HG03457 (cell line): ENCODE data around the gene DCAF6.
A peak's percentile ranks its signal among the peaks of the same experiment; 100 is the strongest.
"Not testable (repeated sequence)": the region's sequence is repeated elsewhere in the genome, so short reads cannot be mapped to it uniquely, and the experiment has no call there.

Source experiments
- ATAC-seq: cut with Tn5 transposase; IDR thresholded peaks from one replicate; pipeline ENCODE4 v1.9.1; 2021; ENCODE audit warnings: moderate number of reproducible peaks; ENCODE audit not compliant: unreplicated experiment

Gene DCAF6, protein sequence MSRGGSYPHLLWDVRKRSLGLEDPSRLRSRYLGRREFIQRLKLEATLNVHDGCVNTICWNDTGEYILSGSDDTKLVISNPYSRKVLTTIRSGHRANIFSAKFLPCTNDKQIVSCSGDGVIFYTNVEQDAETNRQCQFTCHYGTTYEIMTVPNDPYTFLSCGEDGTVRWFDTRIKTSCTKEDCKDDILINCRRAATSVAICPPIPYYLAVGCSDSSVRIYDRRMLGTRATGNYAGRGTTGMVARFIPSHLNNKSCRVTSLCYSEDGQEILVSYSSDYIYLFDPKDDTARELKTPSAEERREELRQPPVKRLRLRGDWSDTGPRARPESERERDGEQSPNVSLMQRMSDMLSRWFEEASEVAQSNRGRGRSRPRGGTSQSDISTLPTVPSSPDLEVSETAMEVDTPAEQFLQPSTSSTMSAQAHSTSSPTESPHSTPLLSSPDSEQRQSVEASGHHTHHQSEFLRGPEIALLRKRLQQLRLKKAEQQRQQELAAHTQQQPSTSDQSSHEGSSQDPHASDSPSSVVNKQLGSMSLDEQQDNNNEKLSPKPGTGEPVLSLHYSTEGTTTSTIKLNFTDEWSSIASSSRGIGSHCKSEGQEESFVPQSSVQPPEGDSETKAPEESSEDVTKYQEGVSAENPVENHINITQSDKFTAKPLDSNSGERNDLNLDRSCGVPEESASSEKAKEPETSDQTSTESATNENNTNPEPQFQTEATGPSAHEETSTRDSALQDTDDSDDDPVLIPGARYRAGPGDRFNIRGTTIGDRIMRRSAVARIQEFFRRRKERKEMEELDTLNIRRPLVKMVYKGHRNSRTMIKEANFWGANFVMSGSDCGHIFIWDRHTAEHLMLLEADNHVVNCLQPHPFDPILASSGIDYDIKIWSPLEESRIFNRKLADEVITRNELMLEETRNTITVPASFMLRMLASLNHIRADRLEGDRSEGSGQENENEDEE

DNA sequence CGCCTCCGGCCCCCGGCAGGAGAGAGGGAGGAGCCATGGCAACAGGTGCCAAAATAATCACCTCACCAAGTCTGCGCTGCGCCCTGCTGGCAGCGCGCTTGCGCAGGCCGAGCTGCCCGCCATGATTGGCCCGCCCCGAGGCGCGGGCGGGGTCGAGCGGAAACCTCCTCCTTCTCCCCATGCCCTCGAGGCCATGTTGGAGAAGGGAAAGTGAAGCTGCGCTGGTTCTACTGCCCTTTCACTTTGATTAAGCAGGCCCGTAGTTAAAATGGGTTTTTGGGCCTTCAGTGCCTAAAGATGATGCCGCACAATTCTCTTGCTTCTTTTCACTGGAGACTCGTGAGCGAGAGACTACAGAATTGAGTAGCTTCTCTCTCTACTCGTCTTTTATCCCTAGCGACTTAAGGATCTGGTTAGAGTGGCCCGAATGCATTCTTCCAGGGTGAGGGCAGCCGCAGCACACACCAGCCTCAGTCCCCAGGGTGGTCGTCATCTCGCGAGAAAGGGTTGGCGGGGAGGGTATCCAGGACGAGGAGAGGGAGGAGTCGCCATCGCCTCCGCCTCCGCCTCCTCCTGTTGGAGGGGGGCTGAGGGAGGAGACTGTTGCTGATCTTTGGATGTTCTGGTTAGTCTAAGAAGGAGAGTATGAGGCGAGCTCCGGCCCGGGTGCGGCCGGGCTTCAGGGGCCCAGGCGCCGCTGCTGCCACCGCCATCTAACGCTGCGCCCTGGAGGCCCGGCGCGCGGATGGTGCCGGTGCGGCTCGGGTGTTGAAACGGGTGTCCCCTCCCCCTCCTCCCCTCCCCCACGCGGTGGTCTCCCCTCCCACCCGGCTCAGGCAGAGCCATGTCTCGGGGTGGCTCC, at the start of gene DCAF6:
Gene DCAF6 (plus strand): TSS at position 616 of the 862 bp plus-strand sequence. CDS start 229 bp downstream, at position 845.
- ATAC-seq = peak; percentile 71

DNA sequence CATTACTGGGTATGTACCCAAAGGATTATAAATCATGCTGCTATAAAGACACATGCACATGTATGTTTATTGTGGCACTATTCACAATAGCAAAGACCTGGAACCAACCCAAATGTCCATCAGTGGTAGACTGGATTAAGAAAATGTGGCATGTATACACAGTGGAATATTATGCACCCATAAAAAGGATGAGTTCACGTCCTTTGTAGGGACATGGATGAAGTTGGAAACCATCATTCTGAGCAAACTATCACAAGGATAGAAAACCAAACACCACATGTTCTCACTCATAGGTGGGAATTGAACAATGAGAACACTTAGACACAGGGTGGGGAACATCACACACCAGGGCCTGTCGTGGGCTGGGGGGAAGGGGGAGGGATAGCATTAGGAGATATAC, 49.3 kb upstream of the DCAF6 start:
- not testable (repeated sequence) for ATAC-seq

DNA sequence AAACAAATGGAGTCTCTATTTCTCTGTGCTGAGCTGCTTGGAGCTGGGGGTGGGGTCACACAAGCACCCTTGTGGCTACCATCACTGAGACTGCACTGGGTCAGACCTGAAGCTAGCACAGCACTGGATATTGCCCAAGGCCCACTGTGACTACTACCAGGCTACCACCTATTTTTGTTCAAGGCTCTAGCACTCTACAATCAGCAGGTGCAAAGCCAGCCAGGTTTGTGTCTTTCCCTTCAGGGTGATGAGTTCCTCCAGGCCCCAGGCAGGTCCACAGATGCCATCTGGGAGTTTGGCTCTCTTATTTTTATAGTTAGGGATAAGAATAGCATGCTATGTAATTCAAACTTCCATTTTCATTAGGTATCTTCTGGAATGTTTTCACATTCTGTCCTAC, 46.1 kb upstream of the DCAF6 start:
- ATAC-seq = no peak

DNA sequence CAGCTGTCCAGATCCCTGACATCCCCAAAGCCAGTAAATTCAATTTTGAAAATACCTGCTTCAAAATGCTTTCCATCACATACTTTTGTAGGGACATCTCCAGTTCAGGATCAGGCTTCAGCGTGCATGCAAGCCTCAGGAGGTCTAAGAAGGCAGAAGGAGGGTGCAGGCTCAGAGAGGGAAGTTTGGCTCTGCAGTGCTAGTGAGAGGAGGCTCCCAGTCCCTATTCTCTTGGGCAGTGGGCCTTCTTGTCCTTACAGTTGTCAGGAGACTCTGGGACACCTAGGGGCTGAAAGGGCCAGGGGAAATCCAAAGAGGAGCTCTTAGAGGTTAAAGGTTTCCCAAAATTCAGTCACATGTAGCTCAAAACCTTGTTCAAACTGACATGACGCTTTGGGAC, 42.7 kb upstream of the DCAF6 start:
- ATAC-seq = no peak

DNA sequence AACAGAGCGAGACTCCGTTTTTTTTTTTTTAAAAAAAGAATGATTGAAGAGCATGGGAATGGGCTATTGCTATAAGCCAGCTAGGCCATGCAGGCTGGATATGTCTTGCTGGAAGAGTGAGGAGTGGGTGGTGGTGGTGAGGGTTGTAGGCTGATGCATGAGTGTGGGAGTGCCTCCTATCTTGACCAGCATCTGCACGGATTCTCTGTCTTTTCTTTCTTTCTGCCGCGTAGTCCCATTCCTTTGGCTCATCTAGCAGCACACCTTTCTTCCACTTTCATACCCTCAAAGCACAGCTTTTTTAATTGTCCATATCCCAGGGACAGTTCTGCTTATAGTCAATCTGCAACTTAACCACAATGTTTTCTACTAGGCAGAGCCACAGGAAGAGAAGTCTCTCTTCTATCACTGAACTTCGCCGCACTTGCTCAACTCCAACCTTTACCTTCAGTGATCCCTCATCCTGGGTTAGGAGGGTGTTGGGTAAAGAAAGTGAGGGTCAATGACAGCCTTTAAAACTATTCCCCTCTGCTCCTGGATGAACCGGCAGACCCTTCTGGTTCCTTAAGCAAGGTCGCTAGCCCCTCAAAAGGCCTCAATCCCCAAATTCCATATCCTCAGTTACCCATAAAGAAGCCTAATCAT, 37.8 kb upstream of the DCAF6 start:
- no peak for ATAC-seq

DNA sequence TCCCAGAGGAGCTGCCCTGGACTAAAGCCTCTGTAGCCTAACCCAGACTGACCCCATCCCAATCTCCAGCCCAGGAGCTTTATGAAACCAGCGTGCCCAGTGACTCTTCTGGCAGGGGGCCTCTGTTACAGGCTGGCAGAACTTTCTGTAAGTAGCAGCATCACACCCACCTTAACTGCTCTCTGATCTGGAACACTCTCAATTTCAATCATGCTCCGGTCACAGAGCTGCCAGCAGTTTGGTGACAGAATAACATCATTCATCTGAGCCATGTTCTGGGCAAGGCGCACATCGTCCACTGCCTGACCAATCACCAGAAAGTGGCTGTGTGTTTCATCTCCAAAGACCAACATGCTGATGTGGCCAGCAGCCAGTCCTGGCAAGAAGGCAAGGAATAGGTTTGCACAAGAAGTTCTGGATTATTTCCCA, 37.2 kb upstream of the DCAF6 start:
- peak; percentile 91 for ATAC-seq

DNA sequence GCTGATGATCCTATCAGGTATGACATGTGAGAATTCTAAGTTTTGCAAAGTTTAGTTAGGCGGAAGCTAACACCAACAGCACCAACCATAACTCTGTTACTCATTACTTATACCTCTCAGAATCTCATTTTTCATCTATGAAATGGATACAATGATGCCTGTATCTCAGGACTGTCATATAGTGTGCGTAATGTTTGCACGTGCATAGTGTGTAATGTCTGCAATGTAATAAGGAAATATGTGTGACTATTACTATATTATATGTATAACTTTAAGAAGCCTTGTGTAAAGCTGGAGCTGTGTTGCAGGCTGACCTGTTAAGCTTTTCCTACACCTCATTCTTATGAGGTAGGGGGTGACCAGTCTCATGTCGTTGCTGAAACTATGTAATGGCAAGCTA, 35.6 kb upstream of the DCAF6 start:
- ATAC-seq = no peak

DNA sequence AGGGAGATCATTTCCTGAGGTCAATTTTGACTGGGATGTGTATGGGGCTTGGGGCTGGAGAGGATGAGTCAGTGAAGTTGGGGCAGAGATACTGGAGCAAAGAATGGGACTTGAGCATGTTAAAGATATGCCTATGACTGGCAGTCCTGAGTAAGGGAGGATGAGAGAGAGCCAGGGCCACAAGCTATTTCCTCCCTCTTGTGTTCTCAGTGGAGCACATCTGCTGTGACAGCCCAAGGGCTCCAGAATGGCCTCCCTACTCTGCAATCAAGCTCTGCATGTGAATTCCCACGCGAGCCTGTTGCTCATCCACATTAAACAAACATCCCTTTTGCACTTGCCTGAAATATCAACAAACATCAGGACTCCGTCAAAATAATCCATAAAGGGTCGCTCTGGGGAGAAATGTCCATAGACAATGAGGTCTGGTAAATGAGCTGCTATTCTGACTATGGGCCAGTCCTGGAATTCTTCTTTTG, 31.8 kb upstream of the DCAF6 start:
- ATAC-seq = no peak

DNA sequence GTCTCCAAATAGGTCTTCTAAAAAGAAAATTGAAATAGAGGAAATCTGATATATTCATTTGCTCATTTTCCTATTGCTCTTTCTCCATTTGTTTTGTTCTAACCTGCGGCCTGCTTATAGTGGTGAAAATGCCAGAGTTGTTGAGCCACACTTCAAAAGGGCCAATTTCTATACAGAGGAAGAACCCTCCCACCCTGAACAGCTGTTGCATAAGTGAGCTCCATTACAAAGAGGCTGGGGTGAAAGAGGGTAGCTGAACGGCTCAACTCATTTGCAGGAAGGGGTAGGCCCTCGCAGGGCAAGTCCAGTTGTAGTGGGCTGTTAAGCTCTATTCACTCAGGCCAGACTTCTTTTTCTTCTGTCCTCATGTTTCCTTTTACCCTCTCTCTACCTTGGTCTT, 31.3 kb upstream of the DCAF6 start:
- ATAC-seq = no peak

DNA sequence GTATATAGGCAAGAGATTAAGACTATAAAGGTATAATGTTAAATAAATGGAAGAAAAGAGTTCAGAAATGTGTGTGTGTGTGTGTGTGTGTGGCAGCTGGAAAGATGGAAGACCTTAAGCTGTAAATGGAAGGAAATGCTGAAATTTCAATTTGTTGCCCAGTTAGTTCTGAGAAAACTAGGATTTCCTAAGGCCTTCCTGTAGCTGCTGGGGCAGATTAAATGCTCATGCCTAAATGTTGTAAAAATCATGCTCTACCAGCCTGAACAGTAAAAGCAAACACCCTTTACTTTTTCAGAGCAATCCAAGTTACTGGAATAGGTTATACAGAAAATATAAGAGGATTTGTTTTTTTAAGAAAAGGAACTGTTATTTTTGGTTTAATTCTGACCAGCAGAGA, 30.8 kb upstream of the DCAF6 start:
- ATAC-seq = no peak

DNA sequence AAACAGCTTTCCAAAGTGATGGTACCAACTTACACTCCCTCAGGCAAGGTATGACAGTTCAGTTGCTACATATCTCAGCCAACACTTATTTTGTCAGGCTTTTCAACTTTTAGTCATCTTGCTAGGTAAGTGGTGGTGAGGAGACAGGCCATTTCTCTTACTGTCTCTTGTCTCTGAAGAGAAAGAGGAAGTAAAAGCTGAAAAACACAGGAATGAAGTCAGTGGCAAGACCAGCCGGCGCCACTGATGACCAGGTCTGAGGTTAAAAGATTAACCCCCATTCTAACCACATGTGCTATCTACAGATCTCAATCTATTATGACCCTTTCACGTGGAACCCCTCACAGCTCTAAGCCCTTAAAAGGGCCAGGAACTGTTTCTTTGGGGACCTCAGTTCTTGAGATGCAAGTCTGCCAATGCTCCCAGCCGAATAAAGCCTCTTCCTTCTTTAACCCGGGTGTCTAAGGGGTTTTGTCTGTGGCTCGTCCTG, 26.7 kb upstream of the DCAF6 start:
- no peak for ATAC-seq

DNA sequence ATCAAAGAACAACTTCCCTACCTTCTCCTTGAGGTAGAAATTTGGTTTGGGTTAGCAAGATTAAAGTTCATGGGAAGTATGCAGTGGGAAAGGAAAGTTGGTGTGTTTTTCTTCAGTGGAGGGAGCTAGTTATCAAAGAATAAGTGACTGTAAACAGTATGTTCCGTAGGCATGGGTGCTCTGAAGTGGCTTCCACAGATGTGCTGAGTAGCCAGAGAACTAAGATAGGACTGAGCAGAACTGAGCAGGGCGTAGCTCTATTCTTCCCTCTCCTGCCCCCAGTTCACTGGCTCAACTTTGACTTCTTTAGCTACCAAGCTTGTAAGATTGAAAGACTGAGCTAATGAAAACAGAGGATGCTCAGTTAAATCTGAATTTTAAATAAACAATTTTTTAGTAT, 26.0 kb upstream of the DCAF6 start:
- no peak for ATAC-seq

DNA sequence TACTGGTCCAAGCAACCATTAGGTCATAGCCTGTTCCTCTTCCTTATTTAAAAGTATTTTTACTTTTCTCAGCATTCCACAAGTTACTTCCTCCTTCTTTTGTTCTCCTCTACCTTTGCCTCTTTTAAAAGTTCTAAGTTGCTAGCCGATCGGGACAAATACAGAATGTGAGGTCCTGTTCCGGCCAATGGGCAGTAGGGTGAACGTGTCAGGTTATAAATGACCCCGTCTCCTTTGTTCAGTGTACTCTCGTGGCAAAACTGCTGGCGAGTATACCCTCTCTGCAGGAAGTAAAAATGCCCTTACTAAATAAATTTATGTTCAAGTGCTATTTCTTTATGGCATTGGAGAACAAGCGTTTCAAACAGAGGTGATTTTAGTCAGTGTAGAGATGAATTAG, 25.1 kb upstream of the DCAF6 start:
- no peak for ATAC-seq

DNA sequence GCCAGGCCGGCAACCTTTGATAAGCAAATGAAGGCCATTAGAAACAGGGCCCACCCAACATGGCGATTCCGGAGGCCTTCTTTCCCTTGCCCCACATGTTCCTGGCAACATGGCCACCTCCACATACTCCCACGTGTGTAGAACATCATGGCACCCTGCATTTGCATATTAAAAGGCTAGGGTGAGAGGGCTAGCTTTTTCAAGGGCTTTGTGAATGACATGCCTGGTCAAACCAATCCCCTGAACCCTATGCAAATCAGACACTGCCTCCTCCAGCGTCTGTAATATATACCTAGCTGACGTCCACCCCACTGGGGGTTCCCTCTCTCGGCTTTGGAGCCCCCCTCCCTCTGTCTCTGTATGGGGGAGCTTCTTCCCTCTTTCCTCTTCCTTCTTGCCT, 24.2 kb upstream of the DCAF6 start:
- ATAC-seq = no peak

DNA sequence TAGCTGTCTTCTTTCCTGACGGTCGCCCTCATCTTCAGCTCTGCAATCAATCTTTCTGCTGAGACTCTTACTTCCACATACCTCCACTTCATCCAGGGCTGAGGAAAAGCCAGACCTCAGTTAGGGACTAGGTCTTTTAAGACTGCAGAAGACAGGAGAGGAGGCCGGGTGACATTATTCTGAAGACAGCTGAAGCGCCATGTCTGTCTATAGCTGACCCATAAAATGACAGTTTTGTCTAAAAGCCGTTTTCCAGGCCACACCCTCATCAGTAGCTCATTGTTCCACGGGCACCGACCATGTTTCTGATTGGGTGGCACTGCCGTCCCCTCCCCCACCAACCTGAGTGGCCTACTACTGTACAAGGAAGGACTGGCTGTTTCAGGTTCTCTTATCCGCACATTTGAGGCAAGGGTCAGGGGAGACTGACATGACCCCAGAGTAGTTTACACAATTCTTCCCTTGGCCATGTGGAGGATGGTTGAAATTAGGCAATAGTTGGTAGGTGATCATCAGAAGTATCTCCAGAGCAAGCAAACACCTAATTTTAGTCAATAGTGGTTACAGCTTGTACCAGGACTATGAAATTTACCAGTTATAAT, 22.5 kb upstream of the DCAF6 start, which contains the start of gene ADCY10:
Gene ADCY10 (minus strand): TSS at position 240 of the 602 bp plus-strand sequence. CDS start 8,994 bp downstream, outside the sequence.
- no peak for ATAC-seq

DNA sequence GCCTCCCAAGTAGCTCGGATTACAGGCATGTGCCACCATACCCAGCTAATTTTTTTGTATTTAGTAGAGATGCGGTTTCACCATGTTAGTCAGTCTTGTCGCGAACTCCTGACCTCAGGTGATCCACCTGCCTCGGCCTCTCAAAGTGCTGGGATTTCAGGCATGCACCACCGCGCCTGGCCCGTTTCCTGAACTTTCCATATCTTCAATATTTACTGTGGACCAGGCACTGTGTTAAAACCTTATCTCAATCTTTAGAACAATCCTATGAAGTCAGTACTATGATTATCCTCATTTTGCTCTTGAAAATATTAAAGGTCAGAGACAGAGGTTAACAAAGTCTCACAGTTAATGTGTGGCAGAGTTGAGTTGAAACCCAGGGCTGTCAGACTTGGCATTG, 20.9 kb upstream of the DCAF6 start:
- ATAC-seq = no peak

DNA sequence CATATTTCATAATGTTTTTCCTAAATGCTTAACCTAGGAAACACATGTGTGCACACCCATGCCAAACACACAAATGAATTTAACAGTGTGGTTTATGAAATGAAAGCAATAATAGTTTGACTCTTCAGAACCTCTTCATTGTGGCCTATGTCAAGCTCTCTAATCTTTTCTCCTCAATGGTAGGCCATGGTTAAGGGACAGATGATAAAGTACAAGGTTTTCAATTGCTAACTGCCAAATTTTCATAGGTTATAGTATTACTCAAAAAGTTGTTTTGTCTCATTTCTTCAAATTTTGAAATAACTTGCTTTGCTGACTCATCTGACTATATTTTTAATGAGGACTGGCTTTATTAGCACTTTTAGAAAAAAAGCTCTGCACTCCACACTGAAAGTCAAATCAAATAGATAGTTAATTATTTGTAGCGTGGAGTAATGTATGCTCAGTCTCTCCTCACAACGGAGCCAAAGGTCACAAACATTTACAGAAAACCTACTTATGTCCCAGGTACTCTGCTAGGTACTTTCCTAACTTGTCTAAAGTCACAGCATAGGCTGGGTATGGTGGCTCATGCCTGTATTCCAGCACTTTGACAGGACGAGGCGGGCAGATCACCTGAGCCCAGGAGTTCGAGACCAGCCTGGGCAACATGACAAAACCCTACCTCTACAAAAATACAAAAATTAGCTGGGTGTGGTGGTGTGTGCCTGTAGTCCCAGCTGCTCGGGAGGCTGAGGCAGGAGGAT, 19.5 kb upstream of the DCAF6 start:
- no peak for ATAC-seq

DNA sequence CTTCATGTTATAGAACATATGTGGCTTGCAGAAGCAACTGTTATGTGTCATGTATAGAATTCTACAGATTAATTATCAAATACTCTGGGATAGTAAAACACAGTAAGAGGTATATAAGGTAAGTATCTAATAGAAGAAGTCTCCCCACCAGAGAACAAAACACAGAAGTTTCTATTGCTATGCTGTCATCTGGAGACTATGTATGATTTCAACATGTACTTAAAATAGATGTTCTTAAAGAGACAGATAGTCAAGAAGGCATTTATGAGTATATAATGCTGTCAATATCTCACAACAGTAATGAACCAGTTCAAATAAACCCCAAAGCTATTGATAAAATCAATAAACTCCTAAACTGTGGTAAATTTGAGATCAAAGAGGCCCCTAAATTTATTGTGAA, 14.5 kb upstream of the DCAF6 start:
- no peak for ATAC-seq

DNA sequence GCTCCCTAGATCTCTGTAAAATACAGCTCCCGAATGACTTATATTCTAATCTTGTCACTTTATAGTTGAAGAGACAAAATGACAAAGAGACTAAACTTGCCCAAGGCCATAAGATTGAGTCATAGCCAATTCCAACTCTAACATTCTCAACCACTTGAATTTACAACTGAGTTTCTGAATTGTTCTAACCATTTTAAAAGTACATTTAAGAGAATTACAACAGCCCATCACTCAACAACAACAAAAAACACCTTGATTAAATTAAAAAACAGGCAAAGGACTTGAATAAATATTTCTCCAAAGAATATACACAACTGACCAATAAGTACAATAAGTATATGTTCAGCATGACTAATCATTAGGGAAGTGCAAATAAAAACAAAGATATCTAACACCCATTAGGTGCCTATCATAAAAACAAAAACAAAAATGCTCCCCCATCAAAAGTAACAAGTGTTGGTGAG, 13.8 kb upstream of the DCAF6 start:
- ATAC-seq = no peak
